ENCODE results near the gene SKAP2.

GRCh38 chr7:26789481-26790184 lies 74.8 kb downstream of the SKAP2 start:
- TF ChIP-seq CTCF (IDR thresholded peaks at IDR 0.05), result no peak
- TF ChIP-seq POLR2A (IDR thresholded peaks at IDR 0.05), result no peak

All from adrenal gland (tissue), 5 donors.